Fibroblast of villous mesenchyme (primary cell): Measurements from ENCODE around the gene CAMKMT. TPM values are rescaled to one million over a fixed set of nuclear protein-coding genes. Genes with fewer than 3 reads are reported as not detected.

Source experiments
- DNase-seq: peaks from one replicate; pipeline ENCODE4 v3.0.0-alpha.2; 2010; ENCODE audit warnings: low read depth
- H3K4me3 ChIP-seq: 2 replicates; pipeline ENCODE4 v1.5.1; 2011; ENCODE audit warnings: low read depth, mild to moderate bottlenecking, low read length
- total RNA-seq: library from RNA; depleted of rRNA; stranded (reverse); fragments of >200 nt; gene quantifications from 2 replicates; pipeline ENCODE4 v1.2.3, GENCODE V29; 2012
- TF ChIP-seq, protein P1 (sequence below): IDR thresholded peaks from 2 replicates; pipeline ENCODE4 v1.5.1; 2012; ENCODE audit warnings: low read depth, mild to moderate bottlenecking, low read length; ENCODE audit not compliant: insufficient read depth

The CAMKMT gene
- total RNA-seq, 1 donor: 9.9 TPM

DNA sequence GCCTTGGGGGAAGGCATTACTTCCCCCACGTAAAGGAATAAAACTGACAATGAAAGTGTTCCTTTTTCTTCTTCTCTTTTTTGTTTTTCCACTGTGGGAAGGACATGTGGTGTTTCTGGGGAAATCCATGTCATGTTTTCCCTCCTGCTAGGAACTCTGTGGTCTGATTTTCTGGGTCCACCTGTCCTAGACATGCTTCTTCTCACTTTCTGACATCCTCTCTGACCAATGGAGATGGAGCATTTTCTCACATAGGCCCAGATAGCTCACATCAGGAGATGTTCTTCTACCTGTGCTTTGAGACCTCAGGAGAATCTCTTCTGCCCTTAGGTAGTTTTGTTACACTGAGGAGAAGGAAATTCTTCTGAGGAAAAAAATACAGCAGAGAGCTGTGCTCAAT is 327.8 kb downstream of the CAMKMT start:
- no peak for DNase-seq
- TF ChIP-seq, protein P1, sequence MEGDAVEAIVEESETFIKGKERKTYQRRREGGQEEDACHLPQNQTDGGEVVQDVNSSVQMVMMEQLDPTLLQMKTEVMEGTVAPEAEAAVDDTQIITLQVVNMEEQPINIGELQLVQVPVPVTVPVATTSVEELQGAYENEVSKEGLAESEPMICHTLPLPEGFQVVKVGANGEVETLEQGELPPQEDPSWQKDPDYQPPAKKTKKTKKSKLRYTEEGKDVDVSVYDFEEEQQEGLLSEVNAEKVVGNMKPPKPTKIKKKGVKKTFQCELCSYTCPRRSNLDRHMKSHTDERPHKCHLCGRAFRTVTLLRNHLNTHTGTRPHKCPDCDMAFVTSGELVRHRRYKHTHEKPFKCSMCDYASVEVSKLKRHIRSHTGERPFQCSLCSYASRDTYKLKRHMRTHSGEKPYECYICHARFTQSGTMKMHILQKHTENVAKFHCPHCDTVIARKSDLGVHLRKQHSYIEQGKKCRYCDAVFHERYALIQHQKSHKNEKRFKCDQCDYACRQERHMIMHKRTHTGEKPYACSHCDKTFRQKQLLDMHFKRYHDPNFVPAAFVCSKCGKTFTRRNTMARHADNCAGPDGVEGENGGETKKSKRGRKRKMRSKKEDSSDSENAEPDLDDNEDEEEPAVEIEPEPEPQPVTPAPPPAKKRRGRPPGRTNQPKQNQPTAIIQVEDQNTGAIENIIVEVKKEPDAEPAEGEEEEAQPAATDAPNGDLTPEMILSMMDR: no peak

DNA sequence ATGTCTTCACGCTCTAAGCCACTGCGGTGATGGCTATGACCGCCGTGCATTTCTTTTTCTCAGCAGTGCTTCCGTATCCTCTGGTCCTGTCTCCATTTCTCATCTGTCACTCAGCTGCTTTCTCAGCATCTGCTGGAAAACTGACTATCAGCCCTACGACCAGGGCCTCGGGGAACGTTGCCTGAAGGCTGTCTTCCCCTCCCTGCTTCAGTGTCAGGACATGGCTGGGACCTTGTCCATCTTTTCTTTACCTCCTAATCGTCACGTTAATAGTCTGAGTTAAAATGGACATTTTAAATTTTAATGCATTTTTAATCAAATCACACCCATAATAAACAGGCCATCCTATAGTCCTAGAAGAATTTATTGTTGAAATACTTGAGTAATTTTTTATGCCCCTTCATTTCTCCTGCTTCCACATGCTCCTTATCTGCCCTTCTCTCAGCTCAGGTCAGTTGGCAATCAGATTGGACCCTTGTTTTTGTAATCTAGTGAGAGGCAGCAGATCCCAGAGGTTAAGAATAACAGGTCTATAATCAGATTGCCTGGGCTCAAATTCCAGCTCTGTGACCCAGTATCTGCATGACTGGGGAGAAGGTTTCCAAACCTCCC is 329.5 kb downstream of the CAMKMT start:
- no peak overlapping the region for H3K4me3 ChIP-seq
- TF ChIP-seq, protein P1: no peak
- no peak for DNase-seq

More for the DNA sequence above, 327.8 kb downstream of the CAMKMT start:
- H3K4me3 ChIP-seq: no peak overlapping the region

DNA sequence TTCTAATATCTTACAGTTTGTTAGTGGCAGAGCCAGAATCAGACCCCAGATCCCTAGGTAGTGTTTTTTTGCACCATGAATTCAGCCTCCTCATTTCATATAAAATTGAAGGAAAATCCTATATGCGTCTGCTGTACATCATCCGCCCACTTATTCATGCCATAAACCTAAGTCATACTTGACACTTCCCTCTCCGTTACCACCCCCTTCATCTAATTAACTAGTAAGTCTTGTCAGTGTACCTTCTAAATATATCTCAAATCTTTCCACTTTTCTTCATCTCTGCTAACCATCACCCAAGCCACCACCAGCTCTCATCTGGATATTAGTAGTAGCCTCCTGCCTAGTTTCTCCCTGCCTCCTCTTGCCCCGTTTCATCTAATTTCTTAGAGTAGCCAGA is 331.1 kb downstream of the CAMKMT start:
- no peak overlapping the region for H3K4me3 ChIP-seq
- DNase-seq: no peak
- TF ChIP-seq, protein P1: no peak

DNA sequence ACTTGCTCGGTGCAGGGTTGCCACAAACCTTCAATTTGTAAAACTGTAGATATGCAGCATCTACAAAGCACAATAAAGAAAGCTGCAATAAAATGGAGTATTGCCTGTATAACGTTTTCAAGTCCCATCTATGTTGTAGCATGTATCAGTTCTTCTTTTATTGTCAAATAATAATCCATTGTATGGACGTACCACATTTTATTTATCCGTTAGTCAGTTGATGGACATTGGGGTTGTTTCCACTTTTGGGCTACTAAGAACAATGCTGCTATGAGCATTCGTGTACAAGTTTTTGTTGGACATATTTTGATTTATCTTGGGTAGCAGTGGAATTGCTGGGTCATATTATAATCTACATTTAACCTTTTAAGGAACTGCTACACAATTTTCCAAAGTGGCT is 339.1 kb downstream of the CAMKMT start:
- DNase-seq: no peak
- TF ChIP-seq, protein P1: no peak
- H3K4me3 ChIP-seq: no peak overlapping the region

DNA sequence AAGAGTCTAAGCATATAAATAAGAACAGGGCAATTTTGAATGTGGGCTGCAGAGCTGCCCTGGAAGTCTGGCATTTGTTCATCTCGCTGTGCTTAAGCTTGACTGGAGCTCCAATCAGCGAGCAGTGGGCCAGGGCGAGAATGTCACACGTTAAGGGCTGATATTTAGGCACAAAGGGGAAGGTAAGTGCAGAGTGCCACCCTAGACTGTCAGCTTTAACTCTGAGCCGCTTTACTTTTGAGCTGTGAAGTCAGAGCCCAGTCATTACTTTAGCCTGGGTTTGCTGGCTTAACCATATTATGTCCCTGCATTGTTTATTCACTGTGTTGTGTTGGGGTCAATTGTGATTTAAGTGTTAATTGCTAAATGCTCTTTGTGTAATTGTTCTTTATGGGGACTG is 343.6 kb downstream of the CAMKMT start:
- TF ChIP-seq, protein P1: no peak
- DNase-seq: no peak
- H3K4me3 ChIP-seq: no peak overlapping the region

DNA sequence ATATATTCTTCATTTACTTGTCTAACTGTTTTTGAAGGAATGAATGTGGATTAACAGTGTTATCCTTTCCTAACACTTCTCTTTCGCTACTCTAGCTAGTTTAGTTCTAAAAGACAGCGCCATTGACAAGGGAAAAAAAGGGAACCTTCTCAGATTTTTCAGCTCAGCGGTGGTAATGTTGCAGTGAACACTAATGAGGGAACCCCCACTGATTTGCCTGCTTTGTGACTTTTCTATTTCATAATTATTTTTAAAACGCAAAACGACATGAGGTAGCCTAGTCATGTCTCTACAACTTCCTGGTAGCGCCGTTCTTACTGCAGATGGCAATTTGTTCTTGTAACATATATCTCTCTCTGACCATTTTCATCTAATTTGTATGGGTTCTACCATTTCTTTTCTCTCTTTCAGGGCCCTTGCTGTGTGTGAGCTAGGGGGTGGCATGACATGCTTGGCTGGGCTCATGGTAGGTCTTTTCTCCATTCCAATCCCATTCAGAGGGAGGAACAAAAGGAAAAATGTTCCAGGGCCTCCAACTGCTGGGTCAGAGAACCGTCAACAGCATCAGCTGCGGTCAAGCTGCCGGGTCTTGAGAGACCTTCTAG is 344.2 kb downstream of the CAMKMT start:
- no peak for DNase-seq
- no peak overlapping the region for H3K4me3 ChIP-seq
- TF ChIP-seq, protein P1: no peak
